Fibroblast of skin of left quadriceps (primary cell): Measurements from ENCODE around the gene UNC5A.

Experiments used
- DNase-seq, 2 experiments: peaks; one replicate each; pipeline ENCODE4 v3.0.0-alpha.2; 2013; ENCODE audit warnings: low read depth in 2 of 2

The UNC5A gene

GRCh38 chr5:176878906-176879662, 68.7 kb downstream of the UNC5A start:
- DNase-seq, result no peak

GRCh38 chr5:176879663-176880361, 69.5 kb downstream of the UNC5A start:
- DNase-seq, result no peak

DNA sequence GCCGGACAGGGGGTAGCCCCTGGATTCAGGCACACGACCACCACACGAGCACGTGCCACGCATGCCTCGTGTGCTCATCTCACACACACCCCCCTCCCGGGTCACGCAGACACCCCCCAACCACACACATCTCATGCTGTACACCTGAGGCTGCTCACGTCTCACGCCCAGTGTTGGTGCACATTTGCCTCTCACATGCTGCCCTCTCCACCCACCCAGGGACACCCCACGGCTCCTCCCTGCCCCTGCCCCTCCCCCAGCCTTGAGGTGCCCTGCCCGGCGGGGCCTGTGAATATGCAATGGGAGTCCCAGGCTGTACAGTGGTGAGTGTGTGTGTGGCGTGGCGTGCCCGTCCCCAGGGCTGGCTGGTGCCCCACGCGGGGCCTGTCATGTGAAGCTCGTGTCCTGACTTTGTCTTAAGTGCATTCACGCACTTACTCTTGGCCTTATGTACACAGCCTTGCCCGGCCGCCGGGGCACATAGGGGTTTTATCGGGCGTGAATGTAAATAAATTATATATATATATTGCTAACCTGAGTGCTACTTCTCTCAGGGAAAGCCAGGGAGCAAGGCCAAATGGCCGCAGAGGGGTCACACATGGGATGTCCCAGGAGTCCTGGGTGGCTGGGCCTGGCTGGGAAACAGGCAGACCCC, 70.1 kb downstream of the UNC5A start:
- no peak for DNase-seq

GRCh38 chr5:176881021-176881749, 70.8 kb downstream of the UNC5A start:
- DNase-seq, result no peak

DNA sequence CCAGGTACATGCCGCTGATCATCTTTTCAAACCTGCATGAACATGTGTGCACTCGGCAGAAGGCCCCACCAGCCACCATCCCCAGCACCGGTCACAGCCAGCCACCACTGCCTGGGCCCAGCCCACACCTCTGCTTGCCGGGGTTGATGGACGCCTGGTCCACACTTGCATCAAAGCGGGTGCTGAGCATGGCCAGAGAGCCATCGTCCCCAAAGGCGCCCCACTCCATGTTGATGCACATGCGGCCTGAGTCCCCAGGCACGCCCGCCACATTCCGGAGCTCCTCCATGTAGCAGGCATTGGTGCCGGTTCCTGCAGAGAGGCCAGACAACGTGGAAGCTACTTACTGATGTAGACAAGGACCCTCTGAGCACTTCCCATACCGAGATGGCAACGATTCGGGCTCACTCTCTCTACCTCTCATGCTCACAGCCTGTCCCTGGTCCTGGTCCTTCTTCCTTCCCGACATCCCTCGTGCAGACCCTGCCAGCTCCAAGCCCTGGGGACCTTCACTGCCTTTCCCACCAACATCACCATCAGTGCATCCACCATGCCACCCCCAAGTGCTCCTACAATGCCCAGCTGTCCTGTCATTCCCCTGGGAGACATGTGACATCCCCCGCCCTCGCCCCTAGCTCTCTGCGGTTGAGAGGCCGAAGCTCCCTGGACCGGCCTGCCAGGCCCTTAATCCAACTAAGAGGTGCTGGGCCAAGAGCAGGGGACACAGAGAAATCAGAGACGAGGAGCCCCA, 71.6 kb downstream of the UNC5A start:
- no peak for DNase-seq

GRCh38 chr5:176882567-176882903, 72.2 kb downstream of the UNC5A start:
- DNase-seq, result no peak

DNA sequence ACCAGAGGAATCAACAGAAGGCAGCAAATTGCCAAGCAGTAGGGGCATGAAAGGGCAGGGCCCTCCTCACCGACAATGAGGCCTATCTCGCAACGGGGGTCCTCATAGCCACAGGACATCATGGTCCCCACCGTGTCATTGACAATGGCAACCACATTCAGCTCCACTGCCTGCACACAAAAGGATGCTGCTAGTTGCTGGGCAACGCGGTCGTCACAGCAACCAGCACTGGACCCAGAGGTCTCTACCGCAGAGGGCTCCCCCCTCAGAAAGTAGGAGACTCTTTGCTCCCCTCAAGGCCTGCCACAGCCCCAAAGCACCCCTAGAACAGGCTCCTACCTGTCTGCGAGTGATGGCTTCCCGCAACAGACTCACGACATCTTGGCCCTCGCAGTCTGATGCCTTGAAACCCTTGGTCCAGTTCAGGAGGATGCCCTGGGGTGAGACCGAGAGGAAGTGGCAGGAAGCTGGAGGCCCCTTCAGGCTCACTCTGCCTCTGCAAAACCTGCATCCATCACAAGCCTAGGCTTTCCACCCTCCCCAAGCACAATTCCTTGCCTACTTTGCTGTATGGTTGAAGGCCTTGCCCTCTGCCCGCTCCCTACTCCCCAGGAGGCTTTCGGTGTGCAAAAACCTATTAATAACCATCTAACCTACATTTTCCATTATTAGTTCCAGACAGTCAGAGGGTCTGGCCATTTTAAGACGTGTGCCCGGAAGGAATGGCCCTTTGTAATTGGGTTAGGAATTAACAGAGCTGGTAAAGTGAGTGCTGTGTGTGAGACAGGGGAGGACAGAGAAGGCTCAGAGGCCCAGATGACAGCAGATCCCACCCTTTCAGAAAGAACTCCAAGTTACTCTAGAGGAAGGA, 73.6 kb downstream of the UNC5A start:
- DNase-seq, result no peak

DNA sequence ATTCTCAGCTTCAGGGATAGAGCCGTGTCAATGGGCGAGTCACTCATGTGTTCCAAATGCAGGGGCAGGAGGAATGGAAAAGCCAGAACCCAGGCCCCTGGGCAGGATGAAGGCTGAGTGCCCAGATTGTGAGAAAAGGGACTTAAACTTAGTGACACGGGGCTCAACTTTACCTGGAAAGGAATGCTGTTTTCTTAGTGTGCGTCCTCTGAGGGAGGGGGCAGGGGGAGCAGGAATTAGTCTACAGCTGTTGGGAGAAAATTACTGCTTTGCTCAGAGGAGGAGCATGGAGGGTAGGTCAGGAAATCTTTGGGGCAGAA, 74.2 kb downstream of the UNC5A start:
- DNase-seq, result no peak

GRCh38 chr5:176886336-176887251, 76.2 kb downstream of the UNC5A start:
- no peak for DNase-seq

- DNase-seq, result no peak
Measured at GRCh38 chr5:176887252-176887849, 77.0 kb downstream of the UNC5A start.

DNA sequence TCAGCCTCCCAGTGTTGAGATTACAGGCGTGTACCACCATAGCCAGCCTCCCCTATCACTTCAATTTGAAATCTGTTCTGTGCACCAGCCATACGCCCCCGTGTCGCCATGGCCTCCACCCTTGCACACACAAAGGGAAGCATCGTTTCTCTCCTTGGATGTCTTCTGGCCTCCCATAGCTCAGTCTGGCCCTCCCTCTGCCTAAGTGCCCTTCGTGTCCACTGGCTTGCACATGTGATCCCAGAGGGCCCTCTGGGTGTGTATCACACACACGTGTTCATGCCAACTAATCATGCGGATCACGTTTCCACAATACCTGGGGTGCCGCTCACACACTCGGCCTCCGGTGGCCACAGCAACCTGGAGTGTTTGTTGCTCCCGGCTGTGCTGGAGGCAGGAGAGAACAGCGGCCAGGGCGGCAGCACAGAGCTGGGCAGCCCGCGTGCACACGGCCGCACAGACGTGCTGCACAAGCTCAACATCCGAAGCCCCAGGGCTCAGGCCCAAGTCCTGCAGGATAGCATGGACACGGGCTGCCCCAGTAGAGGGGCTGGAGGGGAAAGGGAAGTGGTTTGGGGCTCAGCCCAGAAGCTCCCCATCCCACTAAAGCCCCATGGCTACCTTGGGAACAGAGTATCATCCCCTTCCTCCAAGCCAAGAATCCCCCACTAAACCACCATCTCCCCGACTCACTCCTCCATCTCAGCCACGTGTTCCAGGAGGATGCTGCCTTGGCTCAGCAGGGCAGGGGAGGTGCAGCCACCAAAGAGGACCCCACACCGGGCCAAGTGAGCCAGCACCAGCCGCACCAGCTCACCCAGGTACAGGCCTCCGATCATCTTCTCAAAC, 77.9 kb downstream of the UNC5A start:
- no peak for DNase-seq

DNA sequence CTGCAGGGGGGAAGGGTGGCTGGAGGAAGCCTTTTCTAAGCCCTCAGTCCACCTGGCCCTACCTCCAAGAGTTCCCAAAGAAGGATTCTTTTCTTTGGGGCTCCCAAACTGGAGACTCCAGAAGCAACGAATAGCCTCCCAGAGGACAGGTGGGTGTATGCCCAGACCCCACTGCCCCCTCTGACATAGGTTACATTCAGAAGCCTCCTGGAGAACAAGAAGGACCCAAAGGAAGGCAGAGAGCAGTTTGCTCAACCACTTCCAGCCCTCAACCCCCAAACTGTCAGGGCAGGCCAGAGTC, 78.5 kb downstream of the UNC5A start:
- no peak for DNase-seq

DNA sequence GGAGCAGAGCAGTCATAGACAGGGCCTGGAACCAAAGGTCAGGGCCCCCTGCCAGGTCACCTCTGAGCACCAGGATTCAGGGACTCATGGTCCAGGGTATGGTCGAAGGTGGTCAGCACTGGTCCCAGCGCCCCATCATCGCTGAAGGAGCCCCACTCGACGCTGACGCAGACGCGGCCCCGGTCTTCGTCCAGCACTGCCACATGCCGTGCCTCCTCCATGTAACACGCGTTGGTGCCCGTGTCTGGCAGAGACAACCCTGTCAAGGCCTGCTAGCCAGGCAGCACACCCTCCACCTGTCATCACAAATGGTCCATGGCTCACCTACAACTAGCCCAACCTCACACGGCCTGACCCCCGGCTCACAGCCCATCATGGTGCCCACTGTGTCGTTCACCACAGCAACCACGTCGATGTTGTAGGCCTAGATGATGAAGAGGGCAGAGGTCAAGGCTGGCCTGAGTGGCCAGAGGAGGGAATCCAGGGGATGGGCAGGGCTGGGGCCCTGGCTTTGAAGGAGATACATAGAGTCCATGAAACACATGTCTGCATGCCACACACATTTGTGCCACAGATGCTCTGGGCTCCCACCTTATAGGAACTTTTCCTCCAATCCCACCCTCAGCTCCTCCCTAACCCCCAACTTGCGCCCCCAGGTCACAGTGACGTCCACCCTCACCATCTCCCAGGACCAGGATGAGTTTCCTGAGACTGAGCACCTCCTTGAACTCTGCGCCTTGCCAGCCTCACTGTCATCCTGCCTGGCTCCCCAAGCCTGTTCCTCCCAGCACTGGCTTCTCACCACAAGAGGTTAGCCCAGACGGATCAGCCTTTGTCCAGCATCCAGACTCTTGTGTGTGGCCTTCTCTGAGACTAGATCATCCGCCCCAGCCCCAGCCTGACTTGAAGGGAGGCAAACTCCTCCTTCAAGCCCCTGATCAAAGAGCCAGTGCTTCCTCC, 79.2 kb downstream of the UNC5A start:
- DNase-seq, result no peak

DNA sequence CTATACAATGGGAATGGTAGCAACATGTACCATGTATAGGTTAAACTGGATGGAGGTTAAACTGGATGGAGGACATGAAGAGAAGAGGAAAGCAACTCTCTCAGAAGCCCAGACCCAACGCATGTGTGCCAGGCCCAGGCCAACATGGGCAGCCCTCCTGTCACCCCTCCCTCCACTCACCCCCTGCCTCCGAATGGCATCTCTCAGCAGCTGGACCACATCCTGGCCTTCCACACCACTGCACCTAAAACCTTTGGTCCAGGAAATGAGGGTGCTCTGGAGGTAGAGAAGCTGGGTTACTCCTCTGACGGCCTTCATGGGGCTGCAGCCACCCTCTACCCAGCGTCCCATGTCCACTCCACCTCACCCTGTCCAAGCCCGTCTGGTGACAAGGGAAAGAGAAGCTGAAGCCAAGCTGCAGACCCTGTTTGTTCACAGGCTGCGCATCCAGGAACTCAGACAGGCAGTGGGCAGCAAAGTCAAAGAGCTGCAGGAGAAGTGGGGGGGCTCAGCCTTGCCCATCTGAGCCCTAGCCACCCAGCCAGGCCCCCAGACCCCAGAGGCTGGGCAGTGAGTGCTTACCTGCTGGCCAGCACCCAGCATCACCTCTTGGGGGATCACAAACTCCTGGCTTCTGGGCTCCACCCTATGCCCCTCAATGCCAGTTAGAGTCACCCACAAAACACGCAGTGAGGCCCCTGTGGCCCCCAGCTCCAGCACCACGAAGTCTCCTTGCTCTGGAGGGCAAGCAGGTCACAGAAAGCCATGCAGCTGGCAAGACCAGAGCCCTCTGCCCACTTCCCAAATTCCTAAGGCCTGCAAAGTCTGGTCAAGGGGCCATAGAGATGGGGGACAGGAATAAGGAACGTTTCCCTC, 80.3 kb downstream of the UNC5A start:
- no peak for DNase-seq

- DNase-seq, result no peak
Measured at GRCh38 chr5:176891331-176891958, 81.1 kb downstream of the UNC5A start.

- no peak for DNase-seq
Measured at GRCh38 chr5:176892663-176893062, 82.3 kb downstream of the UNC5A start.
